HUDEP-2 (cell line): ENCODE data around the gene MOV10.
A peak's percentile ranks its signal among the peaks of the same experiment; 100 is the strongest.

ENCODE experiments used
- DNase-seq, 76 experiments: peaks; one replicate each; lab custom pipeline; 2025; ENCODE audit not compliant: unreplicated experiment in 76 of 76; lab: John Stamatoyannopoulos, UW

The MOV10 gene

DNA sequence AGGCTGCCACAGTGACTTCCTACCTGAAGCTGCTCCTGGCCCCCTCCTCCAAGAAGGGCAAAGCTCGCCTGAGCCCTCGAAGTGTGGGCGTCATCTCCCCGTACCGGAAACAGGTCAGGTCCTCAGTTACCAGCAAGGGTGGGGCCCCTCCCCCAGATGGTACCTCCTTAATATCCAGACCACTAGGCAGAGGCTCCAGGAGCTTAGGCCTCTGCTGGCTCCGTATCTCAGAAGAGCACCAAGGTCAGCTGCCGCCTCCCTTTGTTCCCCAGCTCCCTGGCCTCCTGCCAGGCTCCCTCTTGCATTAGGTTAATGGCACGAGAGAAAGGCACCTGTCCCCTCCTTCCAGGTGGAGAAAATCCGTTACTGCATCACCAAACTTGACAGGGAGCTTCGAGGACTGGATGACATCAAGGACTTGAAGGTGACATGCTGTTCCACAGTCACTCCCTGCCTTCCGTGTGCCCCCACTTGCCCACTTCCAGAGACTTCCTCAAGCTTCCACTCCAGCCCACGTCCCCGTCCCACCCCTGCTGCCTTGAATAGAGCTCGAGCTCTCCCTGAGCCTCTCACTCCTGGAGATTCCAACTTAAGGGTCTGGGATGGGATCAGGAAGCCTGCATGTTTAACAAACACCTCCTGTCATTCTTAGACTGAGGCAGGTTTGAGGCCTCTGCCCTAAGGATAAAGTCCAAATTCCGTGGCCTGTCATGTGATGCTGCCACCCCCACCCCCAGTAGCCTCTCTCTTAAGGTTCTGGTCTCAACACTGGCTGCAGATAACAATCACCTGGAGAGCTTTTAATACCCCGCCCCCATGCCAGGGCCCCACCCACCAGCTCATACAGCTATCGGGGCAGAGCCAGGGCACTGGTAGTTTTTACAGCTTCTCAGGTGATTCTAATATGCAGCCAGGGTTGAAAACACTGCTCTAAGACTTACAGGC, 24.2 kb downstream of the MOV10 start:
- peak in 73 of 76 experiments; percentile 34 to 88 (median 70) for DNase-seq

- DNase-seq = no peak
Observed at GRCh38 chr1:112699425-112700144, 25.1 kb downstream of the MOV10 start.

- peak in 74 of 76 experiments; percentile 56 to 95 (median 86) for DNase-seq
Observed at GRCh38 chr1:112700290-112701226, 26.1 kb downstream of the MOV10 start.

DNA sequence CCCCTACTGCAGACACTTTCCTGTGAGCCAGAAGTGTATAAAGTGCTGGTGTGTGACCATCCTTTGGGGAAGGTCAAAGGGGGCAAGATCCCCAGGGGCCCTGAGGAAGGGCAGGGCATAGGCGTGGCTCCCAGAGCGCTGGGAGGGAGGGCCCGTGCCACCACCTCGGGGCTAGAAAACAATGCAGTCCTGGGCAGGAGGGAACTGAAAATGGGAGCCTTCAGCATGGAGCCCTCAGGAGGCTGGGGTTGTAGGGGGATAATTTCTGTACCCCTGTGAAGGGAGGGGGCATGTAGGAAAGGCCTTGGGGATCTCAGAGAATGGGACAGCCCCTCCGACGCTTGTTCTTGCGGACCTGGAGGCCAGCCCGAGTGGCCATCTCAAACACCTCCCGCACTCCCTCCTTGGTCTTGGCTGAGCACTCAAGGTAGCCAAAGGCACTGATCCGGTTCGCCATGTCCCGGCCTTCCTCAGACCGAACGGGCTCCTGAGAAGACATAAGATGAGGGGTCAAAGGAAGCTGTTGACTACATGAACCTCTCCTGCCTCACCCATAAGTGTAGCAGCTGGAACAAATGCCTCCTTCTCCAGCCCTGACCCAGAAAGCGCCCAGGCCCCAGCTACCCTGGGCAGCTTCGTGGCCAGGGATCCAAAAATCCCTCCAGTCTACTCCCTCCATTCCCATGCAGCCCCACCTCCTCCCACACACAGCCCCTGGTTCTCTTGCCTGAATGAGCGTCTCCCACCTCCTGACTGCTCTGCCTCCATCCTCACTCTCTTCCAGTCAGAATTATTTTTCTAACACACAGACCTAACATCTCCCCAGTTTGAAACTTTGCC, 27.0 kb downstream of the MOV10 start:
- DNase-seq = peak in 5 of 76 experiments; percentile 27 to 57 (median 34)

DNA sequence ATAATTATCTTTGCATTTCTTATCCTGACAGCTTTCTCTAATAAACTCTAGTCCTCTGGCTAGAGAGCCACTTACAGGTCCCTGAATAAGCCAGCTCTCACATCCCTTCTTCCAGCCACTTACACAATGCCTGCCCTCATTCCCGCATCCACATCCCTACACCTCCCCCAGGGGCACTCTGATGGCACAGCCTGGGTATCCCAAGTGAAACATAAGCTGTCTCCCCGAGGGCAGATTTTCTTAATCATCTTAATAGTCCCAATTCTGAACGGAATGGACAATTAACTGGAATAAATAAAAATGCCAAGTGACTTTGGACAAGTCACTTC, 27.6 kb downstream of the MOV10 start:
- DNase-seq = no peak

- DNase-seq = no peak
Observed at GRCh38 chr1:112702420-112703261, 28.2 kb downstream of the MOV10 start.

- no peak for DNase-seq
Observed at GRCh38 chr1:112703706-112704105, 29.2 kb downstream of the MOV10 start.

GRCh38 chr1:112704391-112704933, 30.0 kb downstream of the MOV10 start:
- no peak for DNase-seq

- DNase-seq = peak in 13 of 76 experiments; percentile 7 to 41 (median 24)
Observed at GRCh38 chr1:112704934-112705627, 30.6 kb downstream of the MOV10 start.

DNA sequence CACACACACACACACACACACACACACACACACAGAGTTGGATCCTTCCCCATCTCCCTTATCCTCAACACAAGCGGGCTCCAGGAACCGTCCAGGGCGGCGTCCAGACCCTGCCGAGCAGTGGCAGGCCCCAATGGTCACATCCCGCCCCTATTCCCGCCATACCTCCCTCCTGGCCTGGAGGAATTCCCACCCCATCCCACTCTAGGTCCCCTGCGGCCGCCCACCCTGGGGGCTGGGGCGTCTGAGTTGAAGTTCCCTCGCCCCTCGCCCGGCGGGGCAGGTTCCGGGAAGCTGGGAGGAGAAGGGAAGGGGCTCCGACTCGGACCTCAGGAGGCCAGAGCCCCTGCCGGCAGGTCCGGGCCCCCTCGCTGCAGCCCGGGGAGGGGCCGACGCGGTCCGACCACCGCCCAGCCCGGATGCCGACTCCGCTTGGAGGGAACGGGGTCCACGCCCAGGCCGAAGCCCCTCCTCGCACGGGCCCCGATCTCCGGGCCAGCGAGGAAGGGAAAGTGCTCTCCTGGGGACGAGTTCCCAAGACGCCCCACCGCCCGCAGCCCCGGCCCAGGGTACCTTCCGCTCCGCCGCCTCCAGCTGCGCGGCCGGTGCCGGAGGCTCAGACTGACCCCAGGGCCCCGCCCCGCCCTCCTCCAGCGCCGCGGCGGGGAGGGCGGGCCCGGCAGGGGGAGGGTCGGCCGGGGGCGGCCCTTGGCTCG, 32.2 kb downstream of the MOV10 start, which contains the start of gene RHOC:
RHOC (minus strand) TSS at position 623 of the 716 bp plus-strand sequence. CDS start 3,328 bp downstream, outside the sequence.
- peak in 15 of 76 experiments; percentile 8 to 50 (median 38) for DNase-seq

- peak in 69 of 76 experiments; percentile 9 to 82 (median 58) for DNase-seq
Observed at GRCh38 chr1:112707221-112708001, 33.0 kb downstream of the MOV10 start.

- no peak for DNase-seq
Observed at GRCh38 chr1:112708002-112708448, 33.6 kb downstream of the MOV10 start.

DNA sequence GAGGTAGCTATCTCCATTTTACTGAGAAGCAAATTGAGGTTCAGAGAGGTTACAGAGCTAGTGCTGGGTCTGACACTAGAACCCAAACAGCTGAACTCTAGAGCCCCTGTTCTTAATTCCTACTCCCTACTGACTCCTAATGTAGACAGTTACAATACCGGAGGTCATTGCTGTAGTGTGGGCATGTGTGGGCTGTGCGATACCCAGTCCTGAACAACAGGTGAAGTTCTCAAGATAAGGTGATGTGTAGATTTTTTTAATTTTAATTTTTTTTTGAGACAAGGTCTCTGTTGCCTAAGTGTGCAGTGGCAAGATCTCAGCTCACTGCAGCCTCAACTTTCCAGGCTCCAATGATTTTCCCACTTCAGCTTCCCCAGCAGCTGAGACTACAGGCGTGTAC, 34.0 kb downstream of the MOV10 start:
- DNase-seq = peak in 1 of 76 experiments; percentile 32

GRCh38 chr1:112710159-112710558, 35.7 kb downstream of the MOV10 start:
- DNase-seq = no peak

GRCh38 chr1:112710586-112710985, 36.1 kb downstream of the MOV10 start:
- no peak for DNase-seq

DNA sequence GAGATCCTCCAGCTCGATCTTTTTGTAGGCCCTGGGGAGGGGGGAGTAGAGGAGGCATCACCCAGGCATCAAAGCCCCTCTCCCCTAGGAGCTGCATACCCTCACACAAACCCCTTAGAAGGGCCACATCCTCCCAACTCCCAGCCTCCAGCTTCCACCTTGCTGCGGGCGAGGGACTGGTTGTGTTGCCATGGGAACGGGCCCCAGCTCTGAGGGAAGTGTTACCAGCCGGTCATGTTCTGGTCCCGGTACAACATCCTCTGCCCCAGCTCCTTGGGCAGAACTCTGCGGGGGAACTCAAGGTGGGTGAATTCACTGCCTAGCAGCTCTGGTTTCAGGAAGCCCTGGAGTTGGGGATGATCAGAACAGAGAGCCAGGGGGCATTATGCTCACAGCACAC, 36.6 kb downstream of the MOV10 start:
- no peak for DNase-seq
